ENCODE measurements around the gene MYLK. TPM values are rescaled to one million over a fixed set of nuclear protein-coding genes. Genes with fewer than 3 reads are reported as not detected.
A peak's percentile ranks its signal among the peaks of the same experiment; 100 is the strongest.

MYLK gene
- total and polyA plus RNA-seq, 3 experiments from 2014 or later = 0.09 to 0.10 TPM; not detected in 1

GRCh38 chr3:123628996-123629746, 255.0 kb downstream of the MYLK start:
- Histone ChIP-seq H3K4me1 (ENCODE audit: insufficient read depth, low read length) (no peaks in the 10 kb centered on the region), H3K27me3 (ENCODE audit: insufficient read depth, low read length, poor library complexity, severe bottlenecking) (no peaks in the 10 kb centered on the region), H3K9me3 (ENCODE audit: low read length) (no peaks in the 10 kb centered on the region), H3K36me3 (ENCODE audit: insufficient read depth, low read length) (no peaks in the 10 kb centered on the region), H3K27ac (ENCODE audit: low read depth, low read length) (no peak overlapping the region), H3K4me3 (ENCODE audit: low read length) (no peak overlapping the region)
- DNase-seq = no peak
- H3K9me3 Mint-ChIP-seq = no peaks in the 10 kb centered on the region
- H3K27ac Mint-ChIP-seq = peak overlapping the region in 1 of 8 donors; percentile 74
- ChIA-PET POLR2A (no interaction called here), CTCF (no interaction called here)
- no peak overlapping the region for H3K4me3 Mint-ChIP-seq
- peaks cover 6 to 18% (median 17%) of the 10 kb centered on the region in 3 donors for H3K36me3 Mint-ChIP-seq
- no peaks in the 10 kb centered on the region for H3K4me1 Mint-ChIP-seq
- H3K27me3 Mint-ChIP-seq = peaks cover 2 to 11% of the 10 kb centered on the region in 2 donors

DNA sequence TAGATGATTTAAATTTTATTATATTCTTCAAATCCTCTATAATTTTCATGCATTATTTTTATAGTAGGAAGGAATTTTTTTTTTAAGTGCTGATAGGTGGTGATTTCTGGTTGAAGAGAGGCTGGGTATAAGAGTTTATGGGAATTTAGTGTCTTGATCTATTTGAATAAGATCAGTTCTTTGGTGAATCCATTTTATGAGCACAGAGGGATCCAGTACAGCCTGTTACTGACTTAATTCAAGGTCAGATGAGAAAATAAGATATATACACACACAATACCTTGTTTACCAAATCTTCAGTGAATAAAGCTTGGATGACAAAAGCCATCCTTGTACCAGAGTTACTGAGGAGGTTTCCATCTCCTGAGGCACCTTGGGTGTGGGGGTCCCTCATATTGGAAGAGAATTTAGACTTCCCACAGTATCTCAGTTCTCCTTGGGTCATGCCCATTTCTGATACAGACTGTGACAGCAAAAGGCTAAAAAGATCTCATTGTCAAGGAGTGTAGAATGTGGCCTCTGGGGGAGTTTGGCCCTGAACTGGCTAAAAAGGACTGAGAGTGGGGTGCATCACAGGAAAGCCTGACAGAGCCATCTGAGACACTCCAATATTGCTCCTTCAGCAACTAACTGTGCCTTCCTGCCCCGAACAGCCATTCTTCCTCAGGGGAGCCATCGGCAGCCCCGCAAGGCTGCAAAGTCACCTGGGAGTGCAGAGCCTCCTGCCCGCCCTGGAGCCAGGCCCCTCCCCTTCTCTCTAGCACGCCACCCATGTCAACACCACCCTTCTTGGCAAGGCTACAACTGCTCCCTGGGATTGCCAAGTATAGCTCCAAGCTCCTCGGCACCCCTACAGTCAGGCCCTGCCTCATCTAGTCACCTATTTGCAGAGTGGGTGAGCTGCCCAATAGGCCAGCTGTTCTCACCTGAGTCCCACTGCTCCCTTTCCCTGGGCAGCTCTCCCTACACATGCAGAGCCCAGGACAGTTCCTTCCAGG, 256.2 kb downstream of the MYLK start:
- Histone ChIP-seq H3K4me3 (ENCODE audit: low read length) (no peak overlapping the region), H3K27ac (ENCODE audit: low read depth, low read length) (no peak overlapping the region), H3K27me3 (ENCODE audit: insufficient read depth, low read length, poor library complexity, severe bottlenecking) (no peaks in the 10 kb centered on the region), H3K36me3 (ENCODE audit: insufficient read depth, low read length) (no peaks in the 10 kb centered on the region), H3K4me1 (ENCODE audit: insufficient read depth, low read length) (no peaks in the 10 kb centered on the region), H3K9me3 (ENCODE audit: low read length) (no peaks in the 10 kb centered on the region)
- DNase-seq = no peak
- POLR2A ChIA-PET = no interaction called here
- no peaks in the 10 kb centered on the region for H3K4me1 Mint-ChIP-seq
- H3K4me3 Mint-ChIP-seq = no peak overlapping the region
- CTCF ChIA-PET = no interaction called here
- no peaks in the 10 kb centered on the region for H3K9me3 Mint-ChIP-seq
- H3K27ac Mint-ChIP-seq = no peak overlapping the region
- H3K36me3 Mint-ChIP-seq = peaks cover 3 to 18% (median 14%) of the 10 kb centered on the region in 3 donors
- H3K27me3 Mint-ChIP-seq = peaks cover 2 to 11% of the 10 kb centered on the region in 2 donors

DNA sequence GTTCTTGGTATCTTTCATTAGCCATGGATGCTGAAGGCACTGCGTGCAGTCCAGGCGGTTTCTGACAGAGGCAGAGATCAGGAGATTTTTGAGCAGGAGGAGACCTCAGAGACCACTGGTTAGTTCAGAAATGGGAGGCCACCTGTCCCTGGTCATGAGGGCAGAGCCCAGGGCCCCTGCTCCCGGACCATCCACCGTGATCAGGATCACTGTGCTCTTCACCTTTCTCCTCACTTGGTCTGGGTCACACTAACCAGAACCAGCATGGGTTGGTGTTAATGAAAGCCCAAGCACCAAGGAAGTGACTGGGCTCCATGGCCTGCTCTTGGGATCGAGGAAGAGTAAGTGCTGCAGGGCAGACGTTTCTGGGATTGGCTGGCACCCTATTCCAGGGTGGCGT, 257.3 kb downstream of the MYLK start:
- H3K4me1 ChIP-seq (ENCODE audit: insufficient read depth, low read length) = no peaks in the 10 kb centered on the region
- H3K4me1 Mint-ChIP-seq = no peaks in the 10 kb centered on the region
- no peak overlapping the region for H3K4me3 ChIP-seq (ENCODE audit: low read length)
- DNase-seq = no peak
- H3K36me3 Mint-ChIP-seq = peaks cover 3 to 18% (median 9%) of the 10 kb centered on the region in 3 donors
- no peak overlapping the region for H3K27ac ChIP-seq (ENCODE audit: low read depth, low read length)
- H3K27ac Mint-ChIP-seq = no peak overlapping the region
- no peaks in the 10 kb centered on the region for H3K27me3 ChIP-seq (ENCODE audit: insufficient read depth, low read length, poor library complexity, severe bottlenecking)
- ChIA-PET POLR2A (no interaction called here), CTCF (no interaction called here)
- no peaks in the 10 kb centered on the region for H3K9me3 Mint-ChIP-seq
- peaks cover 2 to 11% of the 10 kb centered on the region in 2 donors for H3K27me3 Mint-ChIP-seq
- H3K9me3 ChIP-seq (ENCODE audit: low read length) = no peaks in the 10 kb centered on the region
- no peak overlapping the region for H3K4me3 Mint-ChIP-seq
- H3K36me3 ChIP-seq (ENCODE audit: insufficient read depth, low read length) = no peaks in the 10 kb centered on the region

DNA sequence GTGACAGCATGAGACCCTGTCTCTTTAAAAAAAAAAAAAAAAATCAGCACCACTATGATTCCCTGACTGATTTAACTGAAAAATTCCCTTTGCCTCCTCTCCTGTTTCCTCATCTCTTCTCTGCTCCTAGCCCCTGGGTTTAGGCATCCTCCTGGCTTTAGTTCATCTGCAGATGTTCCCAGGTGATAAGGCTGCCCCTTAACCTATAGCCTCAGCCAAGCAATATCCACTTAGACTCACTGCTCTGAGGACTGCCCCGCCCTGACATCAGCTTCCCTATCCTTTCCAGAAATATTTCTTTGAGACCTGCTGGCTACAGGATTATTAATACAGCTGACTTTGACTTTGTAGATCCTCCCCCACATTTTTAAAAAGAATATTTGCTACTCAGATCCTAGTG, 259.8 kb downstream of the MYLK start:
- Histone ChIP-seq H3K27ac (ENCODE audit: low read depth, low read length) (no peak overlapping the region), H3K36me3 (ENCODE audit: insufficient read depth, low read length) (no peaks in the 10 kb centered on the region), H3K4me1 (ENCODE audit: insufficient read depth, low read length) (no peaks in the 10 kb centered on the region), H3K4me3 (ENCODE audit: low read length) (no peak overlapping the region), H3K27me3 (ENCODE audit: insufficient read depth, low read length, poor library complexity, severe bottlenecking) (no peaks in the 10 kb centered on the region), H3K9me3 (ENCODE audit: low read length) (no peaks in the 10 kb centered on the region)
- no peak for DNase-seq
- Mint-ChIP-seq H3K4me1 (no peaks in the 10 kb centered on the region), H3K9me3 (no peaks in the 10 kb centered on the region), H3K4me3 (no peak overlapping the region), H3K36me3 (peaks cover 0 to 3% (median 0%) of the 10 kb centered on the region in 3 donors), H3K27me3 (peaks cover 2 to 11% of the 10 kb centered on the region in 2 donors), H3K27ac (peak overlapping the region in 1 of 8 donors; percentile 5)
- ChIA-PET POLR2A (no interaction called here), CTCF (no interaction called here)

GRCh38 chr3:123623346-123623880, 260.7 kb downstream of the MYLK start:
- Mint-ChIP-seq H3K27me3 (peaks cover 2 to 4% of the 10 kb centered on the region in 2 donors), H3K4me1 (no peaks in the 10 kb centered on the region), H3K9me3 (no peaks in the 10 kb centered on the region), H3K4me3 (no peak overlapping the region), H3K27ac (no peak overlapping the region), H3K36me3 (no peaks in the 10 kb centered on the region)
- POLR2A ChIA-PET = no interaction called here
- Histone ChIP-seq H3K4me3 (ENCODE audit: low read length) (no peak overlapping the region), H3K27me3 (ENCODE audit: insufficient read depth, low read length, poor library complexity, severe bottlenecking) (no peaks in the 10 kb centered on the region), H3K4me1 (ENCODE audit: insufficient read depth, low read length) (no peaks in the 10 kb centered on the region), H3K36me3 (ENCODE audit: insufficient read depth, low read length) (no peaks in the 10 kb centered on the region), H3K27ac (ENCODE audit: low read depth, low read length) (no peak overlapping the region), H3K9me3 (ENCODE audit: low read length) (no peaks in the 10 kb centered on the region)
- DNase-seq = no peak
- CTCF ChIA-PET = no interaction called here

- H3K4me1 ChIP-seq (ENCODE audit: insufficient read depth, low read length) = no peaks in the 10 kb centered on the region
These were observed 261.4 kb downstream of the MYLK start for GRCh38 chr3:123622766-123623165.

GRCh38 chr3:123621850-123622189, 262.3 kb downstream of the MYLK start:
- Histone ChIP-seq H3K4me3 (ENCODE audit: low read length) (no peak overlapping the region), H3K4me1 (ENCODE audit: insufficient read depth, low read length) (no peaks in the 10 kb centered on the region), H3K9me3 (ENCODE audit: low read length) (no peaks in the 10 kb centered on the region), H3K36me3 (ENCODE audit: insufficient read depth, low read length) (no peaks in the 10 kb centered on the region), H3K27ac (ENCODE audit: low read depth, low read length) (no peak overlapping the region), H3K27me3 (ENCODE audit: insufficient read depth, low read length, poor library complexity, severe bottlenecking) (no peaks in the 10 kb centered on the region)
- CTCF ChIA-PET = no interaction called here
- H3K36me3 Mint-ChIP-seq = no peaks in the 10 kb centered on the region
- POLR2A ChIA-PET = no interaction called here
- no peak for DNase-seq
- no peaks in the 10 kb centered on the region for H3K9me3 Mint-ChIP-seq
- H3K27ac Mint-ChIP-seq = no peak overlapping the region
- peaks cover 2% of the 10 kb centered on the region in 2 donors for H3K27me3 Mint-ChIP-seq
- H3K4me1 Mint-ChIP-seq = no peaks in the 10 kb centered on the region
- no peak overlapping the region for H3K4me3 Mint-ChIP-seq

More at GRCh38 chr3:123622766-123623165, 261.4 kb downstream of the MYLK start:
- Mint-ChIP-seq H3K27ac (no peak overlapping the region), H3K4me3 (no peak overlapping the region), H3K27me3 (peaks cover 2% of the 10 kb centered on the region in 2 donors), H3K4me1 (no peaks in the 10 kb centered on the region), H3K36me3 (no peaks in the 10 kb centered on the region), H3K9me3 (no peaks in the 10 kb centered on the region)
- H3K27me3 ChIP-seq (ENCODE audit: insufficient read depth, low read length, poor library complexity, severe bottlenecking) = no peaks in the 10 kb centered on the region
- H3K36me3 ChIP-seq (ENCODE audit: insufficient read depth, low read length) = no peaks in the 10 kb centered on the region
- H3K27ac ChIP-seq (ENCODE audit: low read depth, low read length) = no peak overlapping the region
- no peak for DNase-seq
- ChIA-PET CTCF (no interaction called here), POLR2A (no interaction called here)
- no peak overlapping the region for H3K4me3 ChIP-seq (ENCODE audit: low read length)
- H3K9me3 ChIP-seq (ENCODE audit: low read length) = no peaks in the 10 kb centered on the region
